ENCODE results near the gene GEMIN8.

GEMIN8 gene

GRCh38 chrX:14029425-14030173, at the start of gene GEMIN8:
Gene GEMIN8 (minus strand): TSS chrX:14029892. CDS start chrX:14021478, 8,414 bp downstream.
- ATAC-seq, result peak; percentile 94
- peaks cover 34% of the 10 kb centered on the region for H3K4me1 Mint-ChIP-seq
- peak within 1 kb of the TSS; percentile 97 to 98 for H3K27ac Mint-ChIP-seq
- peak within 1 kb of the TSS; percentile 94 to 100 for H3K4me3 Mint-ChIP-seq
- DNase-seq, result peak; percentile 78 to 84
- no peaks in the 10 kb centered on the region for H3K27me3 Mint-ChIP-seq
- no peaks in the 10 kb centered on the region for H3K9me3 Mint-ChIP-seq

- Mint-ChIP-seq H3K4me1 (no peaks in the 10 kb centered on the region), H3K9me3 (no peaks in the 10 kb centered on the region), H3K4me3 (no peak overlapping the region), H3K27me3 (no peaks in the 10 kb centered on the region), H3K27ac (no peak overlapping the region)
- DNase-seq, result no peak
- ATAC-seq, result no peak
These were observed 46.9 kb upstream of the GEMIN8 start for GRCh38 chrX:14076639-14077038.

- no peaks in the 10 kb centered on the region for H3K4me1 Mint-ChIP-seq
- no peak overlapping the region for H3K4me3 Mint-ChIP-seq
- DNase-seq (no peak), ATAC-seq (no peak)
- no peak overlapping the region for H3K27ac Mint-ChIP-seq
- H3K9me3 Mint-ChIP-seq, result no peaks in the 10 kb centered on the region
- no peaks in the 10 kb centered on the region for H3K27me3 Mint-ChIP-seq
These were observed 43.9 kb upstream of the GEMIN8 start for GRCh38 chrX:14073556-14073955.

GRCh38 chrX:14073071-14073470, 43.4 kb upstream of the GEMIN8 start:
- no peaks in the 10 kb centered on the region for H3K27me3 Mint-ChIP-seq
- H3K27ac Mint-ChIP-seq, result no peak overlapping the region
- no peaks in the 10 kb centered on the region for H3K9me3 Mint-ChIP-seq
- no peak for DNase-seq
- no peak for ATAC-seq
- no peaks in the 10 kb centered on the region for H3K4me1 Mint-ChIP-seq
- H3K4me3 Mint-ChIP-seq, result no peak overlapping the region

- H3K9me3 Mint-ChIP-seq, result no peaks in the 10 kb centered on the region
- DNase-seq (no peak), ATAC-seq (no peak)
- peaks cover 7% of the 10 kb centered on the region for H3K27me3 Mint-ChIP-seq
- no peak overlapping the region for H3K27ac Mint-ChIP-seq
- H3K4me1 Mint-ChIP-seq, result no peaks in the 10 kb centered on the region
- no peak overlapping the region for H3K4me3 Mint-ChIP-seq
These were observed 36.1 kb upstream of the GEMIN8 start for GRCh38 chrX:14065800-14066199.

GRCh38 chrX:14064626-14065432, 35.1 kb upstream of the GEMIN8 start:
- Mint-ChIP-seq H3K27ac (no peak overlapping the region), H3K9me3 (no peaks in the 10 kb centered on the region), H3K27me3 (peaks cover 8% of the 10 kb centered on the region), H3K4me1 (no peaks in the 10 kb centered on the region), H3K4me3 (no peak overlapping the region)
- no peak for DNase-seq
- no peak for ATAC-seq

GRCh38 chrX:14062524-14062923, 32.8 kb upstream of the GEMIN8 start:
- Mint-ChIP-seq H3K4me1 (no peaks in the 10 kb centered on the region), H3K27ac (no peak overlapping the region), H3K27me3 (peaks cover 8% of the 10 kb centered on the region), H3K4me3 (no peak overlapping the region), H3K9me3 (no peaks in the 10 kb centered on the region)
- ATAC-seq (no peak), DNase-seq (no peak)

GRCh38 chrX:14056206-14056605, 26.5 kb upstream of the GEMIN8 start:
- Mint-ChIP-seq H3K4me3 (no peak overlapping the region), H3K9me3 (no peaks in the 10 kb centered on the region), H3K27ac (no peak overlapping the region), H3K27me3 (peaks cover 16% of the 10 kb centered on the region), H3K4me1 (no peaks in the 10 kb centered on the region)
- DNase-seq (no peak), ATAC-seq (no peak)

GRCh38 chrX:14051416-14051815, 21.7 kb upstream of the GEMIN8 start:
- Mint-ChIP-seq H3K9me3 (no peaks in the 10 kb centered on the region), H3K27me3 (peaks cover under 1% of the 10 kb centered on the region), H3K27ac (no peak overlapping the region), H3K4me3 (no peak overlapping the region), H3K4me1 (no peaks in the 10 kb centered on the region)
- DNase-seq, result no peak
- ATAC-seq, result no peak

- Mint-ChIP-seq H3K27me3 (no peaks in the 10 kb centered on the region), H3K4me1 (no peaks in the 10 kb centered on the region), H3K27ac (no peak overlapping the region), H3K4me3 (no peak overlapping the region), H3K9me3 (no peaks in the 10 kb centered on the region)
- no peak for ATAC-seq
- DNase-seq, result no peak
These were observed 21.0 kb upstream of the GEMIN8 start for GRCh38 chrX:14050709-14051108.

GRCh38 chrX:14043209-14043608, 13.5 kb upstream of the GEMIN8 start:
- no peaks in the 10 kb centered on the region for H3K27me3 Mint-ChIP-seq

GRCh38 chrX:14039344-14039743, 9.7 kb upstream of the GEMIN8 start:
- Mint-ChIP-seq H3K9me3 (no peaks in the 10 kb centered on the region), H3K4me1 (peaks cover 4% of the 10 kb centered on the region), H3K4me3 (no peak overlapping the region), H3K27me3 (peaks cover 6% of the 10 kb centered on the region), H3K27ac (no peak overlapping the region)
- peak in 1 of 2 donors; percentile 38 for DNase-seq
- ATAC-seq, result peak; percentile 76

More at GRCh38 chrX:14043209-14043608, 13.5 kb upstream of the GEMIN8 start:
- Mint-ChIP-seq H3K9me3 (no peaks in the 10 kb centered on the region), H3K4me3 (no peak overlapping the region), H3K4me1 (peaks cover 4% of the 10 kb centered on the region), H3K27ac (no peak overlapping the region)
- ATAC-seq, result no peak
- DNase-seq, result no peak

GRCh38 chrX:14038375-14039085, 8.8 kb upstream of the GEMIN8 start:
- peaks cover 4% of the 10 kb centered on the region for H3K4me1 Mint-ChIP-seq
- DNase-seq, result no peak
- H3K27ac Mint-ChIP-seq, result no peak overlapping the region
- no peak for ATAC-seq
- H3K4me3 Mint-ChIP-seq, result no peak overlapping the region
- no peaks in the 10 kb centered on the region for H3K9me3 Mint-ChIP-seq
- H3K27me3 Mint-ChIP-seq, result peaks cover 6% of the 10 kb centered on the region

GRCh38 chrX:14032406-14032805, 2.7 kb upstream of the GEMIN8 start:
- Mint-ChIP-seq H3K27me3 (peaks cover 6% of the 10 kb centered on the region), H3K9me3 (no peaks in the 10 kb centered on the region), H3K4me1 (peaks cover 25% of the 10 kb centered on the region), H3K27ac (no peak overlapping the region), H3K4me3 (no peak overlapping the region)
- peak in 1 of 2 donors; percentile 31 for DNase-seq
- ATAC-seq, result no peak

- Mint-ChIP-seq H3K27ac (peak overlapping the region; percentile 97 to 98), H3K9me3 (no peaks in the 10 kb centered on the region), H3K4me3 (peak overlapping the region; percentile 94 to 100), H3K4me1 (peaks cover 34% of the 10 kb centered on the region), H3K27me3 (no peaks in the 10 kb centered on the region)
- ATAC-seq, result no peak
- no peak for DNase-seq
These were observed 460 bp upstream of the GEMIN8 start for GRCh38 chrX:14030174-14030530.

GRCh38 chrX:14029039-14029424, 660 bp downstream of the GEMIN8 start:
- DNase-seq (no peak), ATAC-seq (no peak)
- Mint-ChIP-seq H3K4me1 (peaks cover 34% of the 10 kb centered on the region), H3K27ac (peak overlapping the region; percentile 97 to 98), H3K9me3 (no peaks in the 10 kb centered on the region), H3K4me3 (peak overlapping the region; percentile 94 to 100), H3K27me3 (no peaks in the 10 kb centered on the region)

Measured in stimulated activated naive CD8-positive, alpha-beta T cell treated with anti-CD3 and anti-CD28 coated beads, Interleukin-15, amount 100 ng/mL, for 72 hours (primary cell).